Stimulated activated CD8-positive, alpha-beta memory T cell treated with anti-CD3 and anti-CD28 coated beads, Interleukin-15, amount 100 ng/mL, for 48 hours (primary cell): ENCODE measurements around the gene KCNK3.

ENCODE experiments used
- DNase-seq, 2 donors: peaks; one replicate each; pipeline ENCODE4 v3.0.0-alpha.2; 2020; ENCODE audit warnings: low read depth in 2 of 2

Gene KCNK3

DNA sequence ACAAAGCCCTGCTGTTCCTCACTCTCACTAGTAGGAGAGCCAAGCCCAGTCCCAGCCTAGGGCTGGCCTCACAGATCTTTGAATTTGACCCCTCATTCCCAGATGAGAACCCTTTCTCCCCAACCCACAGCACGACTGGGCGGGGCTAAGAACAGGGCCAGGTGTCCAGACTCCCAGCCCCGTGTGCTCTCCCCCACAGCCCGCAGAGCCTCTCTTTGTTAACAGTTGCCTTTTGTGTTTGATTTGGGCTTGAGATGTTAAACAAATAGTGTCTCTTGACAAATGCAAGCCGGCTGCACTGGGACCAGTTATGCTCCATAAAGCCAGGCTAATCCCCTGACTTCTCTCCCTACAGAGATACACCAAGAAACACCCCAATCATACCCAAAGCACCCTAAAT, 4.7 kb upstream of the KCNK3 start:
- DNase-seq: no peak

DNA sequence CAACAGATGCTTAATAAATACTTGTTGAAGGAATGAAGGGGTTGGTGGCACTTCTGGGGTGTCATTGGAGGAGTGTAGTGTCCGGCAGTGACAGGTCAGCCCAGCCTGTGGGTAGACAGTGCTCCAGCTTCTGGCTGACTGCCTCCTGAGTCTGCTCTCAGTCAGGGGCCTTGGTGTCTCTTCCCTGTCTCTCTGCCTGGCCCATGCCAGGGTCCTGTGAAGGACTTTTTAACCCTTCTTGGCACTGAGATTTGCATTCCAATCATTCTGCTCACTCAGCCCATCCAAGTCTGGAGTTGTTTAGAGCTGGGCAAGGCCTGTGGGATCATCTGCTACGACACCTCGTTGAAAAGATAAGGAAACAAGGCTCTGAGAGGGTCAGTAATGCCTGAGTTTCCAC, 1.4 kb upstream of the KCNK3 start:
- DNase-seq: no peak

DNA sequence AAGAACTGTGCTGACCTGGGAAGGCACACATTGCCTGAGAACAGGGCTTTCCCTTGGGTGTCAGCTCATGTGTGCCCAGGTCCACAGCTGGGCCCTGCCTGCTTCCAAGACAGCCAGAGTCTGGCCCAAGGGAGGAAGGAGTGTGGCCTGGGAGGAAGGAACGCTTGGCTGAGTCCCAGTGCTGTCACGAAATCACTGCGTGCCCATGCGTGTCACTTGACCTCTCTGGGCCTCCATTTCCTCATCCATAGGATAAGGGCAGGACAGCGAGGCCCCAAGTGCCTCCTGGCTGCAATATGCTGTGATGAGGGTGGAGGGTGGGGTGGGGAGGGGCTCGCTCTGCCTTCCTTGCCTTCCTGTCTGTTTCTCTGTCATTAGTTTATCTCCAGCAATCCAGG, 642 bp upstream of the KCNK3 start:
- DNase-seq: no peak

DNA sequence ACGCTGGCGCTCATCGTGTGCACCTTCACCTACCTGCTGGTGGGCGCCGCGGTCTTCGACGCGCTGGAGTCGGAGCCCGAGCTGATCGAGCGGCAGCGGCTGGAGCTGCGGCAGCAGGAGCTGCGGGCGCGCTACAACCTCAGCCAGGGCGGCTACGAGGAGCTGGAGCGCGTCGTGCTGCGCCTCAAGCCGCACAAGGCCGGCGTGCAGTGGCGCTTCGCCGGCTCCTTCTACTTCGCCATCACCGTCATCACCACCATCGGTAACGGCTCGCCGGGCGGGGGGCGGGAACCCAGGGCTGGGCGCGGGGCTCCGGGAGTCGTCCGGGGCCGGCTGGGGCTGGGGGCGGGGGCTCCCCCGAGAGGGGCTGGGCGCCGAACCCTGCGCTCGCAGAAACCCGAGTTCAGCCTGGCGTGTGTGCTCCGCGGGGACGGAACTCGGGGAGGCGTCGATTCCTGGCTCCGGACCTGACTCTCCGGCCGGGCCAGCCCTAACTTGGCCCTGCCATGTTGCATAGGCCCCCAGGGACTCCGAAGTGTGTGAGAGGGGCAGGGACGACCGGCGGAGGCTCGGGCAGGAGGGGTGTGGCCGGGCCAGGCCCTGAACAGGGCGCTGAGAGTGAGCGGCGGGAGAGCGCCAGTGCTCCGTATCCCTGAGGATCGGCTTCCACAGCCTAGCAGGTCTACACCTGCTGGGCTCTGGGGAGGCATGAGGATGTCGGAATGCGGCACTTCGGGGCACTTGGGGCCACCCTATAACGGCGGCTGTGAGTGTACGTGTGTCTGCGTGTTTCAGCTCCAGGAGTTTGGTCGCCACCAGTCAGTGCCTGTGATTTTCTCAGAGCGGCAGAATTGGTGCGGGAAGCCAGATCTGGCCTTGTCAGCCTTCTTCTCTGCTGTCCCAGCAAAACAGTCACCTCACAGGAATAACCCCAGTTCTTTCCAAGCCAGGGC, 651 bp downstream of the KCNK3 start:
- DNase-seq: no peak

DNA sequence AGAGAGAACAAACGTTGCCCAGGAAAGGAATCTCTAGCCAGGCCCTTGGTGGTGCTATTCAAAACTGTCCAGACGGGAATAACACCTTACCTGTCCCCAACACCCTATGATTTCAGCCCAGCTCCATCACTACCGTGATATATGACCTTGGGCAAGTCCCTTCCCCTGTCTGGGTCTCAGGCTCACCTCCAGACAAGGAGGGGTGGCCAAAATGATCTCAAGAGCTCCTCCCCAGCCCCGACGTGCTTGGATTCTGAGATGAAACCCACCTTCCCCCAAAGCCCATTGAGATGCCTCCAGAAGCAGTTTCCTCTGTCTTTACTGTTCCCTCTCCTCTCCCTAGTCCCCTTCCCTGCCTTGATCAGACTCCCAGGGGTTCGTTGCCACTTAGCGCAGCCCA, 1.5 kb downstream of the KCNK3 start:
- no peak for DNase-seq

DNA sequence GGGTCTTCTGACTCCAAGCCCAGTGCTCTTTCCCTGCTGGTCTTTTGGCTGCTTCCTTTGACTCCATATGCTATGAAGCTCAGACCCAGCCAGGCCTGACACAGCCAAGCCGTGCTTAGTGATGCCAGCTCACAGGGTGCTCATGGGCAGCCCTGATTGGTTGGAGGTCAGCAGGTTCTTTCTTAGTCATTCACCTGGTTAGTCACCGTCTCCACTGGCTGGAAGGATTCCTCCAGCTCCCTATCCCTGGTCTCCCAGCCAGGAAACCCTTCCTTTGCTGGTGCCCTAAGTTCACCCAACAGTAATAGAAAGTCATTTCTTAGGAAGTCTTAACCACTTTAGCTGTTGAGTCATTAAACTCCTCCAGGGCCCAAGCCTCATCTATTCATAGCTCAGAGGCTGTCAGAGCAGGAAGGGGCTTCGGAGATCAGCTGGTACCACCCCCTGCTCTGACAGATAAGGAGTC, 3.9 kb downstream of the KCNK3 start:
- DNase-seq: no peak

DNA sequence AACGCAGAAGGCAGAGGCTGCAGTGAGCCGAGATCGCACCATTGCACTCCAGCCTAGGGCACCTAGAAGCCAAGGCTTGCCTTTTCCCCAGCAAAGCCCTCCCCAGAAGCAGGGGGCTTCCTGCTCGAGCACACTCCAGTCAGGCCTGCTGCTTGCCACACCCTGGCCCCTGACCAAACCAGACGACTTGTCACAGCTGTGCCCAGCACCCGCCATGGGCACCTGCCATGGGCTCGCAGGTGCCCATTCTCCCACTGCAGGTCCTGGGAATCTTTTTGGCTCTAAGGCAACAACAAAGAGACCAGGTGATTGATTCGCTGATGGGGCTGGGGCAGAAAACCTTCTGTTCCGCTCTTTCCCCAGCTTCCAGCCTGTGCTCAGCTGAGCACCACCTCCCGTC, 4.9 kb downstream of the KCNK3 start:
- DNase-seq: no peak

DNA sequence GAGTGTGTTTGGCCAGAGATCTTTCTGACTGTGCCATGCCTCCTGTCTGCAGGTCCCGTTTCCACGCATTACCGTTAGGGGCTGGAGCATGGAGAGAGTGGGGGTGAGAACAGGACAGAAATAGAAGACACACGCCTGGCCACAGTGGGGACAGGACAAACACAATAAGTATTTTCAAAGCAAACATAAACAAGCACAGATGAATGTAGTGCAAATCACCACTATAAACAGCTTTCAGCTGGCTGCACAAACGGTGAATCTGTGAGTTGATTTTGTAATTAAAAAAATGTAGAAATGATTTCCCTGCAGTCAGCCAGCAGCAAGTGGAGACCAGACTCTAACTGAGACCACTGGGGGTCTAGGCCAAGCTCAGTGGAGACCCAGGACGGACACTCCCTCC, 6.8 kb downstream of the KCNK3 start:
- no peak for DNase-seq

DNA sequence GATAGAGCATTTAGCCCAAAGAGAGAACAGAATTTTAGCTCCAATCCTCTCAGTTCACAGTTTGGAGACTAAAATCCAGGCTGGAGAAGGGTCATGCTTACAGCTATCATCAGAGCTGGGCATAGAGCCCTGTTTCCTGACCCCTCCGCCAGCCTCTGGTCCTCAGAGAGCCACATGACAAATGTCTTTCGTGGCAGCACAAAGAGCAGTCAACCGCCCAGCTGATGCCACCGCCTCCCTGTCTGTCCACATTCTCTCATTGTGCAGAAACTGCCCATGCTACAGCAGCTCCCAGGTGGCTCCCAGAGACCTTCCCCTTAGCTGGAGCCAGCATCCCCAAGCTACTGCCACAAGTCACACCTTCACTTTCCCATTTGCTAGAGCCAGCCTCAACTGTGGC, 7.6 kb downstream of the KCNK3 start:
- no peak for DNase-seq

DNA sequence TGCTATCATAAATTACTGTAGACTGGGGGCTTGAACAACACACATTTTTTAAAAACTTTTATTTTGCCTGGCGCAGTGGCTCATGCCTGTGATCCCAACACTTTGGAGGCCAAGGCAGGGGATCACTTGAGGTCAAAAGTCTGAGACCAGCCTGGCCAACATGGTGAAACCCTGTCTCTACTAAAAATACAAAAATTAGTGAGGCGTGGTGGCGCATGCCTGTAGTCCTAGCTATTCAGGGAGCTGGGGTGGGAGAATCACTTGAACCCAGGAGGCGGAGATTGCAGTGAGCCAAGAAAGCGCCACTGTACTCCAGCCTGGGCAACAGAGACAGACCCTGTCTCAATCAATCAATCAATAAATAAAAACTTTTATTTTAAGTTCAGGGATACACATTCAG, 9.1 kb downstream of the KCNK3 start:
- no peak for DNase-seq

DNA sequence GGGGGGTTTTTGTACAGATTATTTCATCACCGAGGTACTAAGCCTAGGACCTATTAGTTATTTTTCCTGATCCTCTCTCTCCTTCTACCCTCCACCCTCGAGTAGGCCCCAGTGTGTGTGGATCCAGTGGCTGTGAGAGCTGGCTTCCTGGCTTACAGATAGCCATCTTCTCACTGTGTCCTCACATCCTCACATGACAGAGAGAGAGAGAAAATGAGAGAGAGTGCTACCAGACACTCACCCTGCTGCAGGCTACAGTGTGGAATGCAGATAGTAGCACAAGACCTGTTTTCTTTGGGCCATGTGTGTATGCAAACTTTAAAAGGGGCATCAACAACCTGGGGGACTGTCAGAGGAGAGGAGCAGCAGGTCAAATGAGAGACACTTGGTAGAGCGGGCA, 9.5 kb downstream of the KCNK3 start:
- DNase-seq: no peak

DNA sequence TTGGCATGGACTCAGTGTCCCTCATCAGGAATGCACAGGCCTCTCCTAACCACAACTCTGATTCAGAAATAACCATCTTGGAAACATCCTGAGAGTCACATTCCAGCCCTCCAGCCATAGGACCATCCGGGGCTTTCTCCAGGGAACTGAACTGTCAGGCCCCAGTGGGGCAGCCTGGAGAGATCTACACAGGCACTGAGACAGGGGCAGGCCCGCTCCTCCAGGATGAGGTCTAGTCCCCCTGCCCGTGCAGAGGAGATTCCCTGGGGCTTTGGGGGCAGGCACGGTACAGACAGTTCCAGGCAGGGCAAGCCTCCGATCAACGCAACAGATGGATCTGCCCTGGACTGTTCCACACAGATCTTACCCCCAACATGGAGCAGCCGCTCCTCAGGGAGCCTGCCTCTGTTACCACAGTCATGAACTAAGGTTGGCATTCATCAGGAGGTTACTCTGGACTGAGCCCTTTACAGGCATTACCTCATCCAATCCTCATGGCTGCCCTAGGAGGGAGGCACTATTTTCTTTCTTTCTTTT, 12.0 kb downstream of the KCNK3 start:
- DNase-seq: no peak

DNA sequence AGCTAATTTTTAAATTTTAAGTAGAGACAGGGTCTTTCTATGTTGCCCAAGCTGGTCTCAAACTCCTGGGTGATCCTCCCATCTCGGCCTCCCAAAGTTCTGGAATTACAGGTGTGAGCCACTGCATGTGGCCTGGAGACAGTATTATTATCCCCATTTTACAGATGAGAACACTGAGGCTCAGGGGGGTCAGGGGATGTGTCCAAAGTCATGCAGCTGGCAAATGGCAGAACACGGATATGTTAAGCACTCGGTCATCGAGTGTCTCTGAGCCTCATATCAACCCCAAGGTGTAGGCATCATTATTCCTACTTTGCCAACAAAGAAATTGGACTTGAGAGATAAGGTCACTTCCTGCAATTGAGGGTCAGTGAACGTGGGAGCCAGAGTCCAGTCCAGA, 12.6 kb downstream of the KCNK3 start:
- no peak for DNase-seq

DNA sequence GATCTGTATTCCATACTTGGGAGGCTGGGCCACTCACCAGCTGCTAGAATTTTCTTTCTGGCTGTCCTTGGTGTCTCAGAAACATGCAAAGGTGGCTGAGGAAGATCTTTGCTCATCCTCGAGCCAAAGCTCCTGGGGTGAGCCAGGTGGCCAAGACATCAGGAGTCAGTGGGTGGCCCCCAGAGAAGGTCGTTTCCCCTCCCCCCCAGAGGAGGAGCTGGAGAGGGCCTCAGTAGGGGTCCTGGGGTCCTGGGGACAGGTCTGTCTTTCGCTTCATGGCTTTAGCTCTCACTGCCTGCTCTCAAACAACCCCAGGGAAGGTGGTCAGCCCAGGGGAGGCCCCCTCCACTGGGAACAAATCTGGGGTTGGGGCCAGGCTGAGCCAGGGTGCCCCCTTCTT, 13.6 kb downstream of the KCNK3 start:
- no peak for DNase-seq

DNA sequence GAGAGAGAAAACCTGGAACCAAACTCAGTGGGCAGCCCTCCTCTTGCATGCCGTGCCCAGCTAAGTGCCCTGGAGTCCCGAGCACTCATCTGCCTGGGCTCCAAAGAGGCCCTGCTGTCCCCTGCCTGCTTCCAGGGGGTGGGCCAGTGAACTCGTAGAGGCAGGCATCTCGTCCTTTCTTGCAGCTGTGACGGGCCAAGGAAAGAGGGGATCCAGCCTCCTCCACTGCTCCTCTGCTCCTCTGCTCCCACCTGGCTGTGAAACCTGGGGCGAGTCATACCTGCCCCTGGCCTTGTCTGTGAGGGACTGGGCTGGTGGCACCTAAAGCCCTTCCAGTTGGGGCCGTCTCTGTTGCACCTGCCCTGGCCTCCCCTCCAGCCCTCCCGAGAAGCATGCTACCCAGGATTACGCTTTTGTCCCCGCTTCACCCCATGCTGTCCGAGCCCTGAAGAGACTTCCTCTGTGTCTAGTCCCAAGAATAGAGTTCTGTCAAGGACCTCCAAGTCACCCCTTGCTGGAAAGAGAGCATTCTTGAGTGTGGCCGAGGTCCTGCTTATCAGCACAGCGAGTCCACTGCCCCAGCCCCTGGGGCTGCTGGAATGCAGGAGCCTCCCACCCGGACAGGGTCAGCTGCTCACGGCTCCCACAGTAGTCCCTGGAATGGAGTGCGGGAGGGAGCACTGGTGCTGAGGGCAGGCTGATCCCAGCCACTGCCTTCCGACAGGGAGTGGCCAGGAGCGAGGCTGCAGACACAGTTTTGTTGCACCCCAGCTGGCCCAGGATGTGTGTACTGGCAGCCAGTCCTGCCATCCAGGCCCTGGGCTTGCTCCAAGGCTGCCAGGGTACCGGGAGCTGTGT, 14.3 kb downstream of the KCNK3 start:
- DNase-seq: no peak

DNA sequence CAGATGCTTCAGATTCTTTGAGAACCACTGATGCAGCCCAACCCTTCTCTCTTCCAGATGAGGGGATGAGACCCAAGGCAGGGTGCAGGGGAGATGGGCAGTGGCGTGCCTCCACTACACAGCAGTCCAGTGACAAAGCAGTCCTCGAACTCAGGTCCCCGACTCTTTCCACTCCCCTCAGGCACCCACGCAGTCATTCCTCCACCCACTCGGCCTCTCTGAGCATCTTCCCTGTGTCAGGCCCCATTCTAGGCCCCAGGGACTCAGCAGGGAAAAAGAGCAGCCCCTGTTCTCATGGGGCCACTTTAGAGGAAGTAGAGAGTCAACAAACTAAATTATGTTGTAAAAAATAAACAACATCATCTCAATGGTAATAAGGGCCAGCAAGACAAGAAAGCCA, 15.2 kb downstream of the KCNK3 start:
- DNase-seq: no peak

DNA sequence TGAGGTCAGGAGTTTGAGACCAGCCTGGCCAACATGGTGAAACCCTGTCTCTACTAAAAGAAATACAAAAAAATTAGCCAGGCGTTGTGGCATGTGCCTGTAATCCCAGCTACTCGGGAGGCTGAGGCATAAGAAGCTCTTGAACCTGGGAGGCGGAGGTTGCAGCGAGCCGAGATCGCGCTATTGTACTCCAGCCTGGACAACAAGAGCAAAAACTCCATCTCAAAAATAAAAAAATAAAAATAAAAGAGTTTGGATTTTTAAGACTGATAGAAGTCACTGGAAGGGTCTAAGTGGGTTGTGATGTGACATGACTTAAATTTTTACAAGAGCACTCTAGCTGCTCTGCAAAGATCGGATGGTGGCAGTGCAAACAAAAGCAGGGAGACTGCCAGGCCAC, 15.9 kb downstream of the KCNK3 start:
- no peak for DNase-seq

DNA sequence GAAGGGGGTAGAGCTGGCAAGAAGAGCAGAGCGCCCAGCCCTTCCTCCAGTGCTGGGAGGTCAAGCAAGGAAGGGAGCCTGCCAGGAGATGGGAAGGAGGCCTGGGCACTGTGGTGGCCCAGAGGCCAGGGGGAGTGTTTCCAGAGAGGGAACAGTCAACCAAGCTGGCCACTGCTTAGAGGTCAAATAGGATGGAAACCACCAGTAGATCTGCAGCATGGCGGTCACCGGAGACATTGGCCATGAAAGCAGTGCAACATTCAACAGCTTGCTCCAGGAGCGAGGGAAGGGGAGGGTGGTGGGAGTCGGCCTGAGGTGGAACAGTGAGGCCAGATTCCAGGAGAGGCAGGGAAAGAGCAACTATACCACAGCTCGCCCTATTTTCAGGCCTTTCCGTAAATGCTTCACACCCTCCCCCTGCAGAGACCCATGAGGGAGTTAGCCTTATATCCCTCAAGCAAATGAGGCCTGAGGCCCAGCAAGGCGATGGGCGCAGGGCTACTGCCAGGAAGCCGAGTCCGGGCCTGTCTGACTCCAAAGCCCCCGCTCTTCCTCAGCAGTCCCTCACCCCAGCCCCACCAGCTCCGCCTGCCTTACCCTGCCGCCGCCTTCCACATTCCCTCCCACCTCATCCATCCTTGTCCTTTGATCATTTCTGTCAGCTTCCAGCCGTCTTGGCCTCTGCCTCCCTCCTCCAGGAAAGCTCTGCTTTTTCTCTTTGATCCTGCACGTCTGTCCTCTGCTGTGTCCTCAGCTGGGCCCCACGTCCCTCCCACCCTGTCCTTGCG, 17.0 kb downstream of the KCNK3 start:
- DNase-seq: no peak

DNA sequence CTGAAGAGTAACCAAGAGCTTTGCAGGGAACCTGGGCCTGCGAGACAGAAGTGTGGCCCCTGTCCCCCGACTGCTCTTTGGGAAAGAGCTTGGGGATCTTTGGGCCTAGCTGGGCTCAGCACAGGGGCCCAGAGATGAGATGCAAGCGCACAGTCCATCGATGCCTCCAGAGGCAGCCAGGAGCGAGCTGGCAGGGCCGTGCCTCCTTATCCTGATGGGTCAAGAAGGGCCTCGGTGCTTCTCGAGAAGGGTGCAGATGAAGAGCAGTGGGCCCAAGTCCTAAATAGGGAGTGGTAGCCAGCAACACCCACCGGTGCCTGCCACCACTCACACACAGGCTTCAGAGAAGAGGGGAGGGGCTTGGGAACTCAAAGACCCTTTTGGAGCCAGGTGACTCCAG, 17.6 kb downstream of the KCNK3 start:
- DNase-seq: no peak

DNA sequence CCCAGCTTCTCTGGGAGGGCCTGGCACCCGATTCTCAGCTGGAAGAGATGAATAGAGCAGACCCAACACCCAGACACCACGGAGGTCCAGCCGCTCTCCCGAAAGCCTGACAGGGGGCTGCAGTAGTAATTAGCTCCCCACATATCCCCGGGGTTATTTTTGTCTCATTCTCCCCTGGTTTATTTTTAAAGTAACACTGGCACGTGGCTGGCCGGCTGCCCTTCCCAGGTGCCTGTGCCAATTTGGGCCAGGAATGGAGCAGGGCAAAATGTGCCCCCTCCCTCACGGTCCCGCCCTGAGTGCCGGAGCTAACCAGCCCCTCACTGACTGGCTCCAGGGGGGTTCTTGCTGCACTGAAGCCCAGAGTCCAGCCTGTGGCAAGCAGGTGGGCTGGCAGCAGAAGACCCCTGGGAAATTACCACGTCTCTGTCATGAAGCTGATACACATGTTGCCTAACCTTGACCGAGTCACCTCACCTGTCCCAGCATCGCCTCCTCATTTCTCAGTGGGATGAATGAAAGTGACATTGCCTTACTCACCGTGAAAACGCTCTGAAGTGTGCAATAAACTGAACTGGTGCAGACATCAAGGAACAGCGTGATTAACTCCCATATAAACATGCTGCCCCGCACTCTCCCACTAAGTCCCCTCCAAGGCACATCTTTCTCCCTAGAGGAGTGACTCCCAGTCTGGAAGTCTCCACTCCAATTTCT, 18.4 kb downstream of the KCNK3 start:
- DNase-seq: no peak
